Measurements from ENCODE around the gene TBATA. TPM values are rescaled to one million over a fixed set of nuclear protein-coding genes. Genes with fewer than 3 reads are reported as not detected.

Gene TBATA
- polyA plus RNA-seq, 6 donors from 2014 or later: not detected

DNA sequence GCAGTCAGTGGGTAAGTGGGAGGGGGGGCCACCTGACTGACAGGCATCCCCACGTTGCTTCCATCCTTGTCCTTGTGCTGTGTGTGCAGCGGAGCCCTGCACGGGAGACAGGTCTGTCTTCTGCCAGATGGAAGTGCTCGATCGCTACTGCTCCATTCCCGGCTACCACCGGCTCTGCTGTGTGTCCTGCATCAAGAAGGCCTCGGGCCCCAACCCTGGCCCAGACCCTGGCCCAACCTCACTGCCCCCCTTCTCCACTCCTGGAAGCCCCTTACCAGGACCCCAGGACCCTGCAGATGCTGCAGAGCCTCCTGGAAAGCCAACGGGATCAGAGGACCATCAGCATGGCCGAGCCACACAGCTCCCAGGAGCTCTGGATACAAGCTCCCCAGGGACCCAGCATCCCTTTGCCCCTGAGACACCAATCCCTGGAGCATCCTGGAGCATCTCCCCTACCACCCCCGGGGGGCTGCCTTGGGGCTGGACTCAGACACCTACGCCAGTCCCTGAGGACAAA lies 24.8 kb downstream of the TBATA start:
- Mint-ChIP-seq H3K27me3 (peaks cover 0 to 10% (median 3%) of the 10 kb centered on the region in 3 donors), H3K4me3 (no peak overlapping the region), H3K9me3 (peaks cover 3 to 5% (median 4%) of the 10 kb centered on the region in 7 donors), H3K27ac (no peak overlapping the region), H3K4me1 (peaks cover 0 to 6% (median 0%) of the 10 kb centered on the region in 3 donors), H3K36me3 (peaks cover 0 to 6% of the 10 kb centered on the region in 2 donors)
- DNase-seq: no peak
- no peak for ATAC-seq (ENCODE audit: low read depth in 2 of 2)

GRCh38 chr10:70759781-70760180 lies 25.4 kb downstream of the TBATA start:
- H3K36me3 Mint-ChIP-seq: peaks cover 0 to under 1% of the 10 kb centered on the region in 2 donors
- peaks cover 2 to 10% (median 3%) of the 10 kb centered on the region in 3 donors for H3K27me3 Mint-ChIP-seq
- H3K4me1 Mint-ChIP-seq: peaks cover 0 to 6% (median 0%) of the 10 kb centered on the region in 3 donors
- DNase-seq (no peak), ATAC-seq (ENCODE audit: low read depth in 2 of 2) (no peak)
- H3K27ac Mint-ChIP-seq: no peak overlapping the region
- no peaks in the 10 kb centered on the region for H3K9me3 Mint-ChIP-seq
- no peak overlapping the region for H3K4me3 Mint-ChIP-seq

- Mint-ChIP-seq H3K27ac (no peak overlapping the region), H3K4me1 (peaks cover 0 to 6% (median 0%) of the 10 kb centered on the region in 3 donors), H3K27me3 (peaks cover 3 to 17% (median 11%) of the 10 kb centered on the region in 3 donors), H3K4me3 (no peak overlapping the region), H3K9me3 (no peaks in the 10 kb centered on the region), H3K36me3 (no peaks in the 10 kb centered on the region)
- no peak for ATAC-seq (ENCODE audit: low read depth in 2 of 2)
- DNase-seq: no peak
Measured at GRCh38 chr10:70758757-70759514, 26.2 kb downstream of the TBATA start.

DNA sequence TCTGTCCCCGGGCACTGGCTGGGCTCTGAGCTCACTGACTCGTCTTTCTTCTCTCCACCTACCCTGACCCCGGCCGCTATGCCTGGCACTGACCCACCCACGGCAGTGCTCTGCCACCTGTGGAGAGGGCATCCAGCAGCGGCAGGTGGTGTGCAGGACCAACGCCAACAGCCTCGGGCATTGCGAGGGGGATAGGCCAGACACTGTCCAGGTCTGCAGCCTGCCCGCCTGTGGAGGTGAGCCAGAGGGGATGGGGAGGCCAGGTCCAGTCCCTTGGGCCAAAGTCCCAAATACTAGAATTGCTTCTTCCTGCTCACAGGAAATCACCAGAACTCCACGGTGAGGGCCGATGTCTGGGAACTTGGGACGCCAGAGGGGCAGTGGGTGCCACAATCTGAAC lies 27.3 kb downstream of the TBATA start:
- H3K4me1 Mint-ChIP-seq: peaks cover 0 to 6% (median 0%) of the 10 kb centered on the region in 3 donors
- H3K27ac Mint-ChIP-seq: no peak overlapping the region
- H3K27me3 Mint-ChIP-seq: peaks cover 3 to 17% (median 11%) of the 10 kb centered on the region in 3 donors
- no peaks in the 10 kb centered on the region for H3K9me3 Mint-ChIP-seq
- H3K4me3 Mint-ChIP-seq: no peak overlapping the region
- H3K36me3 Mint-ChIP-seq: no peaks in the 10 kb centered on the region
- ATAC-seq (ENCODE audit: low read depth in 2 of 2) (no peak), DNase-seq (no peak)

DNA sequence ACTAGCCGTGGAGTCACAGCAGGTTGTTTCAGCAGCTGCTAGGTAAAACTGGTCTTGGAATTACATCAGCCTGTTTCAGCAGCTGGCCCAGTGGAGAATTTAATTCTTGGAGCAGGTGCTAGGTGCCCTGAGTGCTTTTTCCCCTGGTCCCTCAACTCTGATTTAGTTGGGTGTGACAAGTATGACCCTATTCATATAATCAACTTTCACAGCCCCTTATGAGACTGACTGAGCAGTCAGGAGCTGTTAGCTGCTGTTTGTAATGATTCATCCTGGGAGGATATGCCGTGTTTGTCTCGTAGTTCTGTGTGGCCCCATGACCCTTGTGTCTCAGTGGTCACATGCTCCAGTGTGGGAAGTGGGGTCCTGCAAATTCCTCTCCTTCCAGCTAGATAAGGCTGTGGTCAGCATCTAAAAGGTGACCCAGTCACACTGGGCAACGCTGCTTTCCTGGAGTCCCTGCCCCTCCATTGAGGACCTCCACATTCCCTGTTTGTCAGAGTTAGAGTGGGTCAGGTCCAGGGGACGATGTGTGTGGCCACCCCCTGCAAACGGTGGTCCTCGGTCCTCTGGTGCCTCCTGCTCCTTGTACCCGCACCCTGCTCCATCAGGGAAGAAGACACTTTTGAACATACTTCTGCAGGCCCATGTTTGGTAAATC lies 28.3 kb downstream of the TBATA start:
- Mint-ChIP-seq H3K27me3 (peaks cover 3 to 17% (median 11%) of the 10 kb centered on the region in 3 donors), H3K9me3 (no peaks in the 10 kb centered on the region), H3K27ac (no peak overlapping the region), H3K4me3 (no peak overlapping the region), H3K4me1 (peaks cover 0 to 6% (median 0%) of the 10 kb centered on the region in 3 donors), H3K36me3 (no peaks in the 10 kb centered on the region)
- DNase-seq (no peak), ATAC-seq (ENCODE audit: low read depth in 2 of 2) (no peak)

- no peak overlapping the region for H3K4me3 Mint-ChIP-seq
- ATAC-seq (ENCODE audit: low read depth in 2 of 2) (no peak), DNase-seq (no peak)
- peaks cover 0 to 4% (median 0%) of the 10 kb centered on the region in 3 donors for H3K4me1 Mint-ChIP-seq
- H3K27me3 Mint-ChIP-seq: peaks cover 0 to 17% (median 10%) of the 10 kb centered on the region in 3 donors
- H3K36me3 Mint-ChIP-seq: no peaks in the 10 kb centered on the region
- no peaks in the 10 kb centered on the region for H3K9me3 Mint-ChIP-seq
- no peak overlapping the region for H3K27ac Mint-ChIP-seq
Measured at GRCh38 chr10:70753841-70754621, 31.1 kb downstream of the TBATA start.

DNA sequence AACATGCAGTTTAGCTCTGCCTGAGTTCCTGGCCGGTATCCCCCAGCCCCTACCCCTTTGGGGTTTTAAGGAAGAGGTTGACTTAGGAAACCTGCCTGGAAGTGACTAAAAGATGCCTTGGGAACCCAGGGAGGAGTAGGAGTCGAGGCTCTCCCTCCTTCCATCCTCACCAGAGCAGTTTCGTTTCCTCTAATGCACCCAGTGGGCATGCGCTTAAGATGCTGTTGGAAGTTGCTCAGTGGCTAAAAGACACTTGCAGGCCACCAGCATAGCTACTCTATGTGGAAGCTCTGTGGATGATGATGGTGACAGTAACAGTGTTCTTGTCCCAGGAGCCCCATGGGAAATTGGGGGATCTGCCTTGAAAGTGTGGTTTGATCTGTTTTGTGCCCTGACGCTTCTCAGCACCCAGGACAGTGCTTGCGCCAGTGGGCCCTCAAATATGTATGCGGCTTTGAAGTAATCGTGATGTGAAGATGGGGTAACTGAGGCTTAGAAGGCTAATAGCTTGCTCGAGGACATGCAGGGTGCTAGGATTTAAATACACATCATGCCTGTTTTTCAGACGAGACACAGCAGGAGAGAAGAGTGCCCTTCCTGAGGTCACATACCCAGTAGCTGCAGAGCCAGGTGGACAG lies 32.0 kb downstream of the TBATA start:
- no peaks in the 10 kb centered on the region for H3K4me1 Mint-ChIP-seq
- no peak overlapping the region for H3K4me3 Mint-ChIP-seq
- DNase-seq (no peak), ATAC-seq (ENCODE audit: low read depth in 2 of 2) (no peak)
- H3K27me3 Mint-ChIP-seq: peaks cover 0 to 18% (median 7%) of the 10 kb centered on the region in 3 donors
- no peak overlapping the region for H3K27ac Mint-ChIP-seq
- no peaks in the 10 kb centered on the region for H3K9me3 Mint-ChIP-seq
- H3K36me3 Mint-ChIP-seq: no peaks in the 10 kb centered on the region

DNA sequence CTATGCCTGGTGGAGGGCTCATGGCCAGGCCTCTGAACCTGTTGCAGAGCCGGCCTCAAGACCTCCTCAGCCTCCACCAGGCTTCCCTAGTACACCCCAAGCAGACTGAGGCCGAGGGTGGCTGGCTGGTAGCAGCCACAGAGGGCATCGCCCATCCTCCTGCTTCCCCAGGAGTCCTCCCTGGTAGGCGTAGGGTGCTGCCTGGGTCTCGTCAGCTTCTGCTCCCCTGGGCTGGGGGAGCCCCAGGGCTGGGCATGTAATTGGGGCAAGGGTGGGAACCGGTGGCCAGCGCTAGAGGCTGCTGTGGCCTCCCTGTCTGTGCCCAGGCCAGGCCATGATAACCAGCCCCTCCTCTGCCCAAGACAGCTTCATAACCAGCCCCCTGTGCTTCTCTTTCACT lies 32.6 kb downstream of the TBATA start:
- Mint-ChIP-seq H3K27me3 (peaks cover 0 to 18% (median 7%) of the 10 kb centered on the region in 3 donors), H3K4me1 (no peaks in the 10 kb centered on the region), H3K27ac (no peak overlapping the region), H3K36me3 (no peaks in the 10 kb centered on the region), H3K9me3 (no peaks in the 10 kb centered on the region), H3K4me3 (no peak overlapping the region)
- ATAC-seq (ENCODE audit: low read depth in 2 of 2): no peak
- DNase-seq: no peak

DNA sequence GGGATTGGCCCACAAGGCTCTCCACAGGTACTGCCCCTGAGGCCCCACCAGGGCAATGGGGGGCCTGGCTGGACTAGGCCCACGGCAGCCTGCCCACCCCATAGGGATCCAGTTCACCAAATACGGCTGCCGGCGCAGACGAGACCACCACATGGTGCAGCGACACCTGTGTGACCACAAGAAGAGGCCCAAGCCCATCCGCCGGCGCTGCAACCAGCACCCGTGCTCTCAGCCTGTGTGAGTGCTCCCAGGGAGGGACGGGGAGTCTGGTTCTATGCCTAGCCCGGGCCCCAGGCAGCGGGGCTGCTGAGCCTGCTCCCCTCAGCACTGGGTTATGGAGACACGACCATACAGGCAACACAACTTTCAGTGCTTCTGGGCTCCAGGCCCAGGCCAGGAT lies 33.2 kb downstream of the TBATA start:
- Mint-ChIP-seq H3K27ac (no peak overlapping the region), H3K9me3 (no peaks in the 10 kb centered on the region), H3K4me1 (no peaks in the 10 kb centered on the region), H3K36me3 (no peaks in the 10 kb centered on the region), H3K4me3 (no peak overlapping the region), H3K27me3 (peaks cover 0 to 18% (median 7%) of the 10 kb centered on the region in 3 donors)
- DNase-seq: no peak
- ATAC-seq (ENCODE audit: low read depth in 2 of 2): no peak

- no peaks in the 10 kb centered on the region for H3K36me3 Mint-ChIP-seq
- peaks cover 0 to 18% (median 7%) of the 10 kb centered on the region in 3 donors for H3K27me3 Mint-ChIP-seq
- H3K4me3 Mint-ChIP-seq: no peak overlapping the region
- ATAC-seq (ENCODE audit: low read depth in 2 of 2) (no peak), DNase-seq (no peak)
- H3K4me1 Mint-ChIP-seq: no peaks in the 10 kb centered on the region
- no peak overlapping the region for H3K27ac Mint-ChIP-seq
- no peaks in the 10 kb centered on the region for H3K9me3 Mint-ChIP-seq
Measured at GRCh38 chr10:70751356-70751755, 33.8 kb downstream of the TBATA start.

DNA sequence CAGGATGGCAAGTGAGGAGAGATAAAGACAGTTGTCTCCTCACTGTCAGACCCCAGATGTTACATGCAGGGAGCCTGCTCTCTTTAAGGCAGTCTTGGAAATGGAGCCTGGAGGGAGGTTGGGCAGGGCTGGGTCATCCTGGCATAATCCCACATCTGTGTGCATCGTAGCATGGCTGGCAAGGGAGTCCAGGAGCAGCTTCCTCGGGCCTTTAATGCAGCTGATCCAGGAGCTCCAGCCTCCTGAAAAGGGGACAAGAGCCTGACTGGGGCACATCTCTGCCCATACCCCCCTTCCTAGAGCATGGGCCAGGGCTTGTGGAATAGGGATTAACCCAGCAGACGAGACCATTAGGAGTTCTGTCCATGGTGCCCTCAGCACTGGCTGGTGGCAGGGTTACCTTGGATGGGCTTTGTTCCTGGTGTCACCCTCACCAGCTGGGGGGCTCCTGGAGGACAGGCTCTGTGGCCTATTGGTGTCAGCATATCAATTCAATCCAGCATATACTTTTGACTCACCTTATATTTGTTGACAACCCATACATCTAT lies 34.9 kb downstream of the TBATA start:
- H3K4me3 Mint-ChIP-seq: no peak overlapping the region
- H3K27me3 Mint-ChIP-seq: peaks cover 0 to 18% (median 7%) of the 10 kb centered on the region in 3 donors
- ATAC-seq (ENCODE audit: low read depth in 2 of 2) (no peak), DNase-seq (no peak)
- H3K9me3 Mint-ChIP-seq: peaks cover 0 to 2% (median 0%) of the 10 kb centered on the region in 7 donors
- H3K36me3 Mint-ChIP-seq: no peaks in the 10 kb centered on the region
- H3K4me1 Mint-ChIP-seq: no peaks in the 10 kb centered on the region
- no peak overlapping the region for H3K27ac Mint-ChIP-seq

DNA sequence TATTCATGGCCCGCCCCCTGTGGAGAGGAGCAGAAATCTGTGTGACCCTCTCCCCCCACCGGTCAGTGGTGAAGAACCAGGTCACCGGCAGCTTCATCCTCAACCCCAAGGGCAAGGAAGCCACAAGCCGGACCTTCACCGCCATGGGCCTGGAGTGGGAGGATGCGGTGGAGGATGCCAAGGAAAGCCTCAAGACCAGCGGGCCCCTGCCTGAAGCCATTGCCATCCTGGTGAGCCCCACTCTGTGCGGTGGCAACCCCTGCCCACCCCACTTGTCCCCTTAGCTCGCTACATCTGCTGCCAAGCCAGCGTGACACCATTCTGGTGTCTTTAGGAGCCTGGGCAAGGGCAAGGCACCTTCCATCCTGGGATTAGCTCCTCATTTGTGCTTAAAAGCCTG lies 35.4 kb downstream of the TBATA start:
- Mint-ChIP-seq H3K9me3 (peaks cover 0 to 2% (median 0%) of the 10 kb centered on the region in 7 donors), H3K27ac (peak overlapping the region in 1 of 6 donors; percentile 67), H3K27me3 (peaks cover 0 to 16% (median 7%) of the 10 kb centered on the region in 3 donors), H3K4me3 (no peak overlapping the region), H3K4me1 (no peaks in the 10 kb centered on the region), H3K36me3 (no peaks in the 10 kb centered on the region)
- no peak for ATAC-seq (ENCODE audit: low read depth in 2 of 2)
- DNase-seq: no peak

Measured in naive B cell (primary cell).